GM21526 (cell line): ENCODE data around the gene C5orf63.
"Not testable (repeated sequence)": the region's sequence is repeated elsewhere in the genome, so short reads cannot be mapped to it uniquely, and the experiment has no call there.

Experiments used
- ATAC-seq: cut with Tn5 transposase; IDR thresholded peaks from one replicate; pipeline ENCODE4 v1.9.1; 2021; ENCODE audit warnings: moderate library complexity; ENCODE audit not compliant: unreplicated experiment, low FRiP score

Gene C5orf63

DNA sequence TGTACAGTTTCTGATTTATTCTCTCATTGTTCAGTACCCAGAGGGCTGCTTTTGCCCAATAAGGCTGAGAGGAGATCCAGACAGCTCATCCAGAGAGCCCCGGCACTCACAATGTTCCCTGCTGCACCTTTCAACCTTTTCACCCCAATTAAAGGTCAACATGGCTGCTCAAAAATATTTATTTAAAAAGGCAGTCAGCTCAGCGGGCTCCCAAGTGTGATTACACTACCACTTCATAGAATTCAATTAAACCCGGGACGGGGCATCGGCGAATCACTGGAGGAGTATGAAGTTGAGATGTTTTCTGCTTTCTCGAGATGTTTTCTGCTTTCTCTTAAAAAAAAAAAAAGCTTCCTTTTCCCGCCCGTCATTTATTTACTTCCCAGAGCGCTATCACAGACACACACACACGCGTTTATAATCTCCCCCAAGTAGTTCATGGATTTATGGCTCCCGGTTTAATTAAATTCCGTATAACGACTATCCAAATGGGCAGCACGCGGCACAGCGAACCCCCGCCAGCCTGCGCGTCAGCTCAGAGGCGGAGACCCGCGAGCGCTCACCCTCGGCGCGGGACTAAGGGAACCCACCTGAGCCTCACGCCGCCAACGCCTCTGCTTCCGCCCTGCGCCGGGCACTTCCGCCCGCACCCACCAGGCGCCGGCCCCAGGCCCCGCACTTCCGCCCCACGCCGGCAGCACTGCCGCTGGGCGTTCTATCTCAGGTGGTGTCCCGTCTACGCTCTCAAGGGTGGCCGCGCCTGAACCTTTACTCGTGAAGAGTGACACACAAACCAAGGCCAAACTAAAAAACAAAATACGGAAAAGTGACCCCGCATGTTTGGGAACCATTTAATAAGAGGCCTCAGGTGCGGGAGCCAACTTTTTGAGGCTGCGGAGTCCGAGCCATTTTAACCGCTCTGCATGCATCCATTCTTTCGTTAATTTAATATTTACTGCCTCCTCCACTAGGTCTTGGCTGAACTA, at the start of gene C5orf63:
Gene C5orf63 (minus strand): TSS at position 642 of the 986 bp plus-strand sequence. CDS start 14,507 bp downstream, outside the sequence.
- ATAC-seq: peak; percentile 99

DNA sequence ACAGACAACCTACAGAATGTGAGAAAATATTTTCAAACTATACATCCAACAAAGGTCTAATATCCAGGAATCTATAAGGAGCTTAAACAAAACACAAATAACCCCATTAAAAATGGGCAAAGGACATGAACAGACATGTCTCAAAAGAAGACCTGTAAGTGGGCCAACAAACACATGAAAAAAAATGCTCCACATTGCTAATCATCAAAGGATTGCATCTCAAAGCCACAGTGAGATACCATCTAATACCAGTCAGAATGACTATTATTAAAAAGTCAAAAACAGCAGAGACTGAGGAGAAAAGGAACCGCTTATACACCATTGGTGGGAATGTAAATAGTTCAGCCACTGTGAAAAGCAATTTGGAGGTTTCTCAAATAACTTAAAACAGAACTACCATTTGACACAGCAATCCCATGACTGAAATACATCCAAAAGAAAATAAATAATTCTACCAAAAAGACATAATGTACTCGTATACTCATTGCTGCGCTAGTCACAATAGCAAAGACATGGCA, 39.1 kb upstream of the C5orf63 start:
- ATAC-seq: no peak

DNA sequence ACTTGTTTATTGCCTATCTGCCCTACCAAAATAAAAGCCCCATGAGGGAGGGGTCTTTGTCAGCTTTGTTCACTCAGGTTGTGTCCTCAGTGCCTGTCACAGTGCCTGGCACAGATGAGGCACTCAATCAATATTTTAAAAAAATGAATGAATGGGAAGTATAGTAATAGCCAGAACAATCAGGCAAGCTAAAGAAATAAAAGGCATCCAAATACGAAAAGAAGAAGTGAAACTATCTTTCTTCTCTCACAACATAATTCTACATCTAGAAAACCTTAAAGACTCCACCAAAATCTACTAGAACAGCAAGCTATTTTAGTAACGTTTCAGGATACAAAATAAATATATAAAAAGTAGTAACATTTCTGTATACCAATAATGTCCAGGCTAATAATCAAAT, 37.8 kb upstream of the C5orf63 start:
- peak; percentile 85 for ATAC-seq

DNA sequence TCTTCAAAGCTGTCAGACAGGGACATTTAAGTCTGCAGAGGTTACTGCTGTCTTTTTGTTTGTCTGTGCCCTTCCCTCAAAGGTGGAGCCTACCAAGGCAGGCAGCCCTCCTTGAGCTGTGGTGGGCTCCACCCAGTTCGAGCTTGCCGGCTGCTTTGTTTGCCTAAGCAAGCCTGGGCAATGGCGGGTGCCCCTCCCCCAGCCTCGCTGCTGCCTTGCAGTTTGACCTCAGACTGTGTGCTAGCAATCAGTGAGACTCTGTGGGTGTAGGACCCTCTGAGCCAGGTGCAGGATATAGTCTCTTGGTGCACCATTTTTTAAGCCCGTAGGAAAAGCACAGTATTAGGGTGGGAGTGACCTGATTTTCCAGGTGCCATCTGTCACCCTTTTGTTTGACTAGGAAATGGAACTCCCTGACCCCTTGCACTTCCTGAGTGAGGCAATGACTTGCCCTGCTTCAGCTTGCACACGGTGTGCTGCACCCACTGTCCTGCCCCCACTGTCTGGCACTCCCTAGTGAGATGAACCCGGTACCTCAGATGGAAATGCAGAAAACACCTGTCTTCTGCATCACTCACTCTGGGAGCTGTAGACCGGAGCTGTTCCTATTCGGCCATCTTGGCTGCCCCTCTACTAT, 35.4 kb upstream of the C5orf63 start:
- ATAC-seq: not testable (repeated sequence)

DNA sequence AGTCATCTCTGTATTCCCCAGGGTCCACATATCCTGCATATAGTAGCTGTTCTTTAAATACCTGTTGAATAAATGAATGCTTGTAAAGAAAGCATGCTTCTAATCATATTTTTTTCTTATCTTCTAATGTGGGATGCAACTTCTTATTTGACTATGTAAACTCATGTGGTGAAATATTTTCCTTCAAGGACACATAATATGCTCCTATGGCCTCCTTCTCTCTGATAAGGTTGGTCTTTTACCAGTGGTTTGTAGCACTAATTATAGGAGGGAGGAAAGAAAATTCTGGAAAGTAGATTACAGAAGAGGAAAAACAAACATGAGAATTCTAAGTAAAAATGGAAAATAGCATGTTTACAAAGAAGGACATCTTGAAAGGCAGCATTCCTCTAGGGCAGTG, 28.6 kb upstream of the C5orf63 start:
- no peak for ATAC-seq

- ATAC-seq: no peak
Observed at GRCh38 chr5:127101533-127101932, 28.2 kb upstream of the C5orf63 start.

DNA sequence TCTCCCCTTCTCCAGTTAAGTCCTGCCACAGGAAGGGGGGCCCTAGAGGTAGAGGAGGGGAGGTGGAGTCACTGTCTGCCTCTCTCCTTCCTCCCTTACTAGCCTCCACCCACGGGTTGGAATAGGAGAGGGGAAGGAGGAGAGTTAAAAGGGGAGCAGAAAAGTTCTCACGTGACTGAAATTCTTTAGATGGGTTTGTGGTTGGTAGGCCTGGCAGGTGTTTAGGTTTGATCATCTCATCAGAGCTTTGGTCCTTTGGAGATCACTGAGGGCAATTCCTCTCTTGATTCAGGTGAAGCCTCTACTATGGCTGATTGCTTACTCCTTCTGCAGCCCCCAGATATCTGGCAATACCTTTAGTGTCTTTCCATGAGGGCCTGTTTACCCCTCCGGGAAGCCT, 24.9 kb upstream of the C5orf63 start:
- ATAC-seq: no peak

DNA sequence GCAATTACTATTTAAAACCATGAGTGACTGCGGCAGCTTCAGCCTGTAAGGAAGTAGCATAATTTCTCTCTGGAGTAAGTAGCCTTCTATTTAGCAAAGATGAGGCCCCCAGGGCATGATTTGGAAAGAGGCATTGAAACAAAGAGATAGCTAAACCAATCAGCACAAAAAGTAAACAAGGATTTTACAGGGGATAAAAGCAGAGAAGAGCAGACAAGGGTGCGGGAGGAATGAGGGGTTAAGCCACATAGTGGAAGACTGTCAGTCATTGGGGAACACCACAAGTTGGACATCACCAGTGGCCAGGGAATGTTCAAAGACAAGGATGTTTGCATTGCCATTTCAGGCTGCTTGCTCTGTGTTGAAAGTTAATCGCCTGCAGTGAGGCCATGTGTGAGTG, 24.0 kb upstream of the C5orf63 start:
- no peak for ATAC-seq

DNA sequence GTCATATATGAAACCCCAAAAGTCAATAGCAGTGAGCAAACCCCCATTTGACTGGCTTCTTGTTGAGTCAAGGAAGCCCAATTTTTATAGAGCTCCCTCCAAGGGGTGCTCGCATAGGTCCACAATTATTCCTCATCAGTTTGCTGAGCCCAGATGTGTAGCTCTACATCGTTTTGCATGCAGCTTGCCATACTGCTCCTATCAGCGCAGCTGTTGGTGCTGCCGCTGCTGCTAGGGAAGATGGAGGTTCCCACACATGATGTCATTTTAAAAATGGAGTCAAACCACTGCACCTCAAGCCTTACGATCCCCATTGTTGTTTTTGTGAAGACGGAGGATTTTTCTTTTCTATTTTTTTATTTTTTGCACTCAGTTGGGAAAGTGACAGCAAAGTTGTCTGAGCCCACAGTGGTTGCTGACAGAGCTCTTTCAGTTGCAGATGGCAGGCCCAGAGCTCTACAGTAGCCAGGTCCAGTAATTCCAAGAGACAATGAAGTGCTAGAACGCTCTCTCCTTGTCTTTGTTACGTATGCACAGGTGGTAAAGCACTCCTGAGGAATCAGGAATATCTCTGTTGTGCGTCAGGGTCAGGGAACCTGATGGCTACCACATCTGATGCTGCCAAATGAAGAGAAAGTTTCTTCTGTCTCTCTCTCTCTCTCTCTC, 23.2 kb upstream of the C5orf63 start:
- ATAC-seq: no peak

GRCh38 chr5:127094161-127094814, 21.0 kb upstream of the C5orf63 start:
- no peak for ATAC-seq

DNA sequence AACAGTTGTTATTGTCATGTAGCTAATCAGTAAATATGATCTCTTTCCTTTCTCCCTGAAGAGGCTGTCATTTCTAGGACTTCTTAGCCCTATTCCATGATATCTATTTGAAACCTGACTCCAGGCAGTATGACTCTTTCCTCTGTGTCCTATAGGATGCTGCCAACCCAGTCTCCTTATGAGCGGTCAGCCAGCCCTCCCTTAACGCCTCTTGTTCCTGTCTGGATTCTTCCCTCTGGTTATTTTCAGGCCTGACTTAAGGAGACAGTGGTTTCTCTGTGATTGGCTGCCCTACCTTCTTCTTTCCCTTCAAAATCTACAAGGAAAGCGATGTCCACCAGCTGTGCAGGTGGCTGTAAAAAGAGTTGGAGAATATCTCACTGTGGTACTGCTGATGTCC, 19.4 kb upstream of the C5orf63 start:
- ATAC-seq: no peak

GRCh38 chr5:127089191-127089590, 15.9 kb upstream of the C5orf63 start:
- ATAC-seq: no peak

- no peak for ATAC-seq
Observed at GRCh38 chr5:127088251-127088650, 14.9 kb upstream of the C5orf63 start.

- no peak for ATAC-seq
Observed at GRCh38 chr5:127086589-127086988, 13.3 kb upstream of the C5orf63 start.

DNA sequence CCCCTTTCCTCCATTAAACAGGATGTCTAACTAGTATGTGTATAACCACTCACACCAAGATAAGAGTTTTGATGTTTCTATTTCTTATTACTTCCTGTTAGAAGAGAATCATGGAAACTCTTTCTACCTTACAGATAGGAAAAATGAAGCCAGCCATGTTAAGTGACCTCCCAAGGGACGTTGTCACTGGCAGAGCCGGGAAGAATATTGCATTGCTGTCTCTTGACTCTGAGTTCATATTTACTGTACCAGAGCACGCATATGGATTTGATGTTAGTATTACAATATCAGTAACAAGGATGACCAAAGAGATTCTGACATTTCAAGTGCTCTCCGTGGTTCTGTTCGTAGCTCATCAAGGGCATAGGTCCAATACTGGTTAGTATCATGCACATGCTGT, 12.5 kb upstream of the C5orf63 start:
- ATAC-seq: no peak

- ATAC-seq: no peak
Observed at GRCh38 chr5:127085371-127085770, 12.1 kb upstream of the C5orf63 start.

DNA sequence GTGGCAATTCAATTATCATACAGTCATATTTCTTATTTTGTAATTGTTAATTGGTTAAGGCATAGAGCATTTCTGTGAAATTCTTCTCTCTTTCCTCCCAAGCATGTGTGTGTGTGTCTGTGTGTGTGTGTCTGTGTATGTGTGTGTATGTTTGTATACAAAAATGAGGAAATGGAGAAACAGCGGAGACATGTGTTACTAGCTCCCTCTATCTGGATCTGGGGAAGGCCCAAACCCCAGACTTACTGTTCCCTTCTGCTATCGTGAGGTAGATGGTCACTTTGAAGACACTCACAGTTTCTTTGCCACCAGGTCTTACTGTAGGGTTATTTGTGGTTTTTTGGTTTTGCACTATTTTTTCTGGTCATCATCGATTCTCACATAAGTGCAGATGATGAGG, 11.4 kb upstream of the C5orf63 start:
- no peak for ATAC-seq

- no peak for ATAC-seq
Observed at GRCh38 chr5:127083711-127084110, 10.4 kb upstream of the C5orf63 start.

GRCh38 chr5:127079994-127080491, 6.7 kb upstream of the C5orf63 start:
- no peak for ATAC-seq

- ATAC-seq: no peak
Observed at GRCh38 chr5:127077366-127077765, 4.1 kb upstream of the C5orf63 start.
